GM21786 (cell line): ENCODE results near the gene RING1.

Source experiments
- ATAC-seq: cut with Tn5 transposase; IDR thresholded peaks from one replicate; pipeline ENCODE4 v1.9.1; 2021; ENCODE audit not compliant: unreplicated experiment

Gene RING1

DNA sequence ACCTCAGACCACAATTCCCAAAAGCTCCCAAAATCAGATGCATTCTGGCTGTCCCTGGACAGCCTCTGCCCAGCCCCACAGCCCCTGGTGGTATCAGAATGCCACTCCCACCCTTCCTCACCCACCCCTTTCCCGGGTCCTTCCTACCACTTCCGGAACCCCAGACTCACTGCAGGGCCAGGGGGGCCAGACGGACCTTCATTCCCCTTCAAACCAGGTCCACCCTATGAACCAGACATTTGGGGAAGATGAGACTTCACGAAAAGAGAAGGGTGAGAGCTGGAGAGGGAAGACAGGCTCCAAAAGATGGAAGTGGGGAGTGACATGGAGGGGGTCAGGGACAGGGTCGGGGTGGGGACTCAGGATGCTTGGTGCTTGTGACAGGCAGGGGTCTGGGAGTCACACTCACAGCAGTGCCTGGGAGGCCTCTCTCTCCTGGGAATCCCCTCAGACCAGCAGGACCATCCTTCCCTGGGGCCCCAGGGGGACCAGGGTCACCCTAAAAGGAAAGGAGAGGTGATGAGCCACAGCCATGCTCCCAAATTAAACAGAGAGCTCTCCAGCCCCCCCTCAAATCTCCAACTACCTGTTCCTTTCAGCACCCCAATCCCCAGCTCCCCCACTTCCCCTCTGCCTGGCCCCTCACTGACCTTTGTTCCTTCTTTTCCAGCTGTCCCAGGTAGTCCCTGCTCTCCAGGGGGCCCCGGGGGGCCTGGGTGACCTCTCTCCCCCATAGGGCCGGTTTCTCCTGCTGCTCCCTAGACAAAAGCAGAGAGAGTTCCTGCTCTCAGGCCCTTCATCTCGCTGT lies 36.2 kb upstream of the RING1 start:
- no peak for ATAC-seq

DNA sequence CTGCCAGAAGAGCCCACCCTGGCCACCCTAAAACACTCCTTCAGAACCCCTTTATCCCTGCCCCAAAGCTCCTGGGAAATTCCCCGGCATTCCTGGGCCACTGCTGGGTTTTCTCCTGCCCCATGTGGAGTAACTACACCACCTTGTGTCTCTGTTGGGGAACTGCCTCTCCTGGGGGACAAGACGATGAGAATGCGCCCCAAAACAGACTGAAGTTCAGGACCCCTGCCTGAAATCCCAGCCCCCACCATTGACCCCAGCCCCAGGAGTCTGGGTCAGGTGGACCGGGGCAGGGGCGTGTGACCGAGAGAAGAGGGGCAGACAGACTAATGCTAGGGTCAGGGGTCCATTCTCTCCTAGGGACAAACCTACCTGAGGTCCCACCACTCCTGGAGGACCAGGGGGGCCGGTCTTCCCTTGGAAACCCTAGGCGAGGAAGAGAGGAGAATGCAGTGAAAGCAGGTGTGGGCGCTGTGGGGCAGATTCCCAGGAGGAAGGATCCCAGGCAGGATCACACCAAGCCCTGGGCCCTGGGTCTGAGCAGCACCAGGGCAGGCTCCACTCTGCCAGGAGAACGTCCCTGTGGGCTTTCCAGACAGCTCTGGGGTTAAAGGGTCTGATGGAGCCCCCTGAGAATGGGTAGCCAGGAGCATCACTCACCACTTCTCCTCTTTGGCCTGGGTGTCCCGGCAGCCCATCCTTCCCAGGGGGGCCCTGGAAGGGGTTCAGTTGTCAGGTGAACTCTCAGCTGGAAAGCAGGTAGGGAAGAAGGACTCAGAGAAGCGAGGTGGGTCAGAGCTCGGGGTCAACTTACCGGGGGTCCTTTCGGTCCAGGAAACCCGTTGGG lies 35.4 kb upstream of the RING1 start:
- no peak for ATAC-seq

DNA sequence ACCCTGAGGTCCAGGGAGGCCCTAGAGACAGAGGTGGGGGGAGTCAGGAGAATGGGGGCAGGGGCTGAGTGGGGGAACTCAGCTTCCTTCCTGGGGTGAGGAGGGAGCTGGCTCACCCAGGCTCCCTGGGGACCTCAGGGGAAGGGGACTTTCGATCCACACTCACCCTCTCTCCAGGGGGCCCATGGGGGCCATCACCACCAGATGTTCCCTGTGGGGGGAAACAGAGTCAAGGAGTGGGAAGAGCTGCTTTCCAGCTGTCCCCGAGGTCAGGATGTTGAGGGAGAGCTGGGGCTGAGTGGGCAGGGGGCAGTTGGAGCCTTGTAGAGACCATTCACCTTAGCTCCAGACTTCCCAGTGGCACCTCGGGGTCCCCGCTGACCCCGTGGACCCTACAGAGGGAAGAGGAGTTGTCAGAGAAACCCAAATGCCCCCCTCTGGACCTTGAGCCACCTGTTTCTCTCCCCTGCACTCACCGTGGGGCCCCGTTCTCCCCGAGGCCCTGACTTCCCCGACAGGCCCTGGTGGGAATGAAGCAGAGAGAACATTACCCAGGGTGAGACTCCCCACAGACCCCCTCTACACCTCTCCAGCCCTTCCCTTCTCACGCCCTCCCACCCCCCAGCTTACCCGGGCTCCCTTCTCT lies 34.6 kb upstream of the RING1 start:
- no peak for ATAC-seq

DNA sequence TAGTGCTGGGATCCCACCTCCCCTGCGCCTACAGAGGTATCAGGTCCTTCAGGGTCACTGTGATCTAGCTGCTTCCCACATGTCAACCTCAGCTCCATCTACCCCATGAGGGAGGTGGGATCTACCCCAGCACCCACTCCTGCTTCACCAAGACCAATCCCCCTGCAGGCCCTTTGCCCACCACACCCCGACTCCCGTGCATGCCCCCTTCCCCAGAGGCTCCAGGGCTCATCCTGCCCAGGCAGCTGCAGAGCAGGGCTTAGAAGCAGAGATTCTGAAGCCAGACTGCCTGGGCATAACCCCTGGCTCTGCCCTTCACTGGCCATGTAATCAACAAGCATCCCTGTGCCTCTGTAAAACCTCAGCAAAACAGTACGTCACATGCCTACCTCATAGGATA lies 33.5 kb upstream of the RING1 start:
- no peak for ATAC-seq

DNA sequence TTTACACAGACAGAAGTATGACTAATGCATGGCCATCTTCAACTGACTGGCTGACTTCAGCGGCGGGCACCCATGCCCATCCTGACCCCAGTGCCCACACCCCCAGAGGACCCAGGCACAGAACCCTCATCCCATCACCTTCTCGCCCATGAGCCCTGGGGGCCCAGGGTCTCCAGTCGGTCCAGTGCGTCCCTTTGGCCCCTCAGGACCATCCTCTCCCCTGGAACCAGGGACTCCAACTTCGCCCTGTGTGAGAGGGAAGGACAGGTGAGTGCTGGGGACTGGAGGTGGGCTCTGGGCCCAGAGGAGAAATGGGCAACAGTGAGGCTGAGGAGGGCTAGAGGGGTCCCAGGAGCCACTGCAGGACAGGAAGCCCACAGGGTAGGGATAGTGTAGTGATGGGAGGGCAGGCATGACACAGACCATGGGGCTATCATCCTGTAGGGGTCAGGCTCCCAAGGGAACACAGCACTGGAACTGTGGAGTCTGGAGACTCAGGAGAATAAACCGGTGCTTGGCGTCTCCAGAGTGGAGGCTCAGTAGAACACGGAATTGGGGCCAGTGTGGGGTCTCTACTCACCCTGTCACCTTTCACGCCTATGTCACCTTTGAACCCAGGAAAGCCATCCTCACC lies 32.7 kb upstream of the RING1 start:
- ATAC-seq: no peak

DNA sequence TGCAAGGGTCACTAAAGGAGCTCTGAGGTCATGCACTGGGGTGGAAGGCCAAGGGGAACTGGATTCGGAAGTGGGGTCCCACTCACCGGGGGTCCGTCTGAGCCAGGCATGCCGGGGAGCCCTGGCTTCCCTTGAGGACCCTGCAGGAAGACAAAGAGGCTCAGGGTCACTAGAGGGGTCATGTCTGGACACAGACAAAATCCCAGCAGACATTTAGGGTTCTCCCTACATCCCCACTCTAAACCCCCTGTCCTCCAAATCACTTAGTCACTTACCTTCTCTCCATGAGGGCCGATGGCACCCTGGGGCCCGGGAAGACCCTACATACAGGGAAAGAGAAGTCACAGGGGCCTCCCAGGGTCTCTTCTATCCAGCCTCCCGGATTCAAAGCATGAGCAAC lies 31.4 kb upstream of the RING1 start:
- ATAC-seq: no peak

DNA sequence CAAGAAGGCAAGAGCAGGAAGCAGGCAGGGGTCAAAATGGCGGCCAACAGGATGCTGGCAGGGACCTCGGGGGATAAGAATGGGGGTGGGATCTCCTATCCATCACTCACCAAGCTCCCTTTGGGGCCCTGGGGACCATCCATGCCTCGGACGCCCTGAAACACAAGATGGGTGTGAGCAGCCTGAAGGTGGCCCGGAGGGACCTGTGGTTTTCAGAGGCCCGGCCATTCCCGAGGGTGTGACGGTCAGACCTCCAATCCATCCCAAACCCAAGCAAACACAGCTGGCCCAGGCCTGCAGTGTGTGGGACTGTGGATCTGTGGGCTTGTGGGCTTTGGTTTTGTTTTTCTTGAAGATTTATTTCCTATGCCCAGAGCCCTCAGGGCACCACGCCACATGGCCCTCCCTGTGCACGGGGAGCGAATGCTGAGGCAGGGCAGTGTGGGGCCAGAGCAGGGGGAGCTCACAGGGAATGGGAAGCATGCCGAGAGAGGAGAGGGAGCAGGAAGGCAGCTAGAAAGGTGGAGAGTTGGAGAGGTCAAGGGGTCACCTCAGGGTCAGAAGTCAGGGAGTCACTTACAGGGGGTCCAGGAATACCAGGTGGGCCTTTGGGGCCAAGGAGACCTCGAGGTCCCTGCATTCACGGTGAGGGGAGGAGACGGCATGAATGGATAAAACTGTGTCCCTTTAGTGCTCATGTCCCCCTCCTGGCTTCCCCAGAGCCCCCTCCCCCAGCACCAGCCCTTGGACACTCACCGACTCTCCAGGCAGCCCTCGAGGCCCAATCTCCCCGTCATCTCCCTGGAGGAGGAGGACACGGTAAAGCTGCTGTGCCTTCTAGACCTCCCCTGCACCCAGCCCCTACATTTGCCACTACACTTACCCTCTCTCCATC lies 30.5 kb upstream of the RING1 start:
- no peak for ATAC-seq

DNA sequence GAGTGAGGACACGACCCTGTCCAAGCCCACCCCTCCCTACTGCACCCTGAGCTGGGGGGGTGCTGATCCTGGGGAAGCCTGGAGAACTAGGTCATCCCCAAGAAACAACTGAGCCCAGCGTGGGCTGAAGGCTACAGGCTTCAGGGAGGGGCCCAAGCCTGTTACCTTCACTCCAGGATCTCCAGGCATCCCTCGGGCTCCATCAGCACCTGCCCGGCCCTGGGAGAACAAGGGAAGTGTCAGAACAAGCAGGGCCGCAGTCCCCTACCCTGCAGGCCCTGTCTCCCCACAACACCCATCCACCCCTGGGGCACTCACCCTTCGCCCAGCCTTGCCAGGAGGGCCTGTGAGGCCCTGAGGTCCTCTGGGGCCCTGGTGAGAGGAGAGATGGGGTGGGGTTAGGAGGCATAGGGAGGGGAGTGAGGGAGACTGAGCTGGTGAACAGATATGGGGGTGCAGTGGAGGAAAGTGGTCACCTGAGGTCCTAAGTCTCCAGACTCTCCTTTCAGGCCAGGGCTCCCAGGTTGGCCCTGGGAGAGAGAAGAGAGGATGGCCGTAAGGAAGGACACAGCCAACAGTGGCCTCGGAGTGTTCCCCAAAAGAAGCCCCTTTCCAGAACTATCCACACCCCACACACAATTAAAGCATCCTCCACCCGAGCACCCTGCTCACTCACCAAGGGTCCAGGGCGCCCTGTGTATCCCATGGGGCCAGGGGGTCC lies 29.4 kb upstream of the RING1 start:
- ATAC-seq: no peak

DNA sequence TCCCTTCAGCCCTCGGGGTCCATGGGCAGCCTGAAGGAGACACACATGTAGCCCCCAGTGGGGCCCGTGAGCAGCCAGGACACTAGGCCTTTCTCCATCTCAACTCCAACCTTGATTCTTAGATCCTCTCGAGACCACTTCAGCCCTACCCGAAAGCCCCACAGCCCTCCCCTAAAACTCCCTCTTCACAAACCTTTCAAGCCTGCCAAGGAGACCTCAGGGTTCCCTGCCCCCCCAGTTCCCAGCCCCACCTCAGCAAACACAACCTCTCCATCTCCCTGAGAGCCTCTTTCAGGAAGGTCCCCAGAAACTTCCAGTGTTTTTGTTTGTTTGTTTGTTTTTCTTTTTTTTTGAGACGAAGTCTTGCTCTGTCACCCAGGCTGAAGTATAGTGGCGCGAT lies 27.2 kb upstream of the RING1 start:
- no peak for ATAC-seq

DNA sequence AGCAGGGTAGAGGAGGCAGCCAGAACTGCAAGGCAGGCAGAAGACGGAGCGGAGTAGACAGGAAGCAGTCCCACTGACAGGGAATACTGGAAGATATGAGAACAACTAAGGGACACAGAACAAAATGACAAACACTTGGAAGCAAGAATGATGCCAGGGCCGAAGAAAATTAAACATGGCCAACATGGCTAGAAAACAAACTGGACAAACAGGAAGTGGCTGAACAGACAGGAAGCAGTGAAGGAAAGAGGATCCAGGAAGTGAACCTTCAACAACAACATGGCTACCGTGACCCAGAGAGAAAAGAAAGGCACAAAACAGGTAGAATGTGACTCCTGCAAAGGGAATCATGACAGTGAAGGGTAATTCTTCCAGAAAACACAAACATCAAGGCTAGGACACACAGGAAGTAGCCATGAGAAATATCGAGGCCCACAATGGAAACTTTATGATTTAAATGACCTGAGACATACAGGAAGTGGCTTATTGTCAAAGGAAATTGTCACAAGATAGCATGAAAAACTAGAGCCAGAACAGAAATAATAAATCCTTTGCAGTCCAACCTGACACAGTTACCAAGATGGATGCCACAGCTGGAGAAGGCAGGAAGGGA lies 25.1 kb upstream of the RING1 start:
- no peak for ATAC-seq

DNA sequence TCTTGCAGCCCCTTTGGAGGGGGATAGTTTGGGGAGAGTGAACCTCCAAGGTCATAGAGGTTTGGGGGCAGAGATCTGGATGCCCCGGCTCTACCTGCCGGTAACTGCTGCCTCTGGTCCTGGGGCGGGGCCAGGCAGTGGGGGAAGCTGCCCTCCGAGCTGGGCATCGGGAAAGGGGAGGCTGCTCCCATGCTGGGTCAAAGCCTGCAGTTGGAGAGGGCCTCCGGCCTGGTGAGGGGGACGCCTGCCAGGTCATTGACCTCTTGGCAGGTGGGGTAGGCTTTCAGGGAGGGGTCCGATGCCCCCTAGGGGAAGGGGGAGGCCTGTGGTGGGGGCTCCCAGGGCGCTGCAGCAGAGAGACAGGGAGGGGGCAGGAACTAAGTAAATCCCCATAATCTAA lies 23.1 kb upstream of the RING1 start:
- no peak for ATAC-seq

DNA sequence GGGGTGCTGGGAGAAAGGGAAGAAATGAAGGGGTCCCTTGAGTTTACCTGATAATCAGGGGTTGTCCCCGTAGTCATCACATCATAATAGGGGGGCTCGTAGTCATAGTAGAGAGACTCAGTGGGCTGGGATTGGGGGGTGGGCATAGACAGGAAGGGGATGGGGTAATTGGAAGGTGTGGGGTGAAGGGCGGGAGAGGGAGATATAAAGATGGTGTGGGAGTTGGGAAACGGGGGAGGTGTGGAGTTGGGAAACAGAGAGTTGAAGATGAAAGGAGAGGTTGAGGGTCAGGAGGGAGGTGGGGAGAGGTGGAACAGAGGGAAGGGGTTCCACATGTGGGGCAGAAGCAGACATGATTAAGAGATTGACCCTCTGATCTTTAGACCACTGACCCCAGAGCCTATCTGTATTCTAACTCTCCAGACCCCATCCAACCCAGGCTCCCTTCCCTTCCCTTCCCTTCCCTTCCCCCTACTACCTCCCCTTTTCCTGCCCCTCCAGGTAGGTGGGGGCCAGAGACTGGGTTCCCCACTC lies 22.6 kb upstream of the RING1 start:
- no peak for ATAC-seq

DNA sequence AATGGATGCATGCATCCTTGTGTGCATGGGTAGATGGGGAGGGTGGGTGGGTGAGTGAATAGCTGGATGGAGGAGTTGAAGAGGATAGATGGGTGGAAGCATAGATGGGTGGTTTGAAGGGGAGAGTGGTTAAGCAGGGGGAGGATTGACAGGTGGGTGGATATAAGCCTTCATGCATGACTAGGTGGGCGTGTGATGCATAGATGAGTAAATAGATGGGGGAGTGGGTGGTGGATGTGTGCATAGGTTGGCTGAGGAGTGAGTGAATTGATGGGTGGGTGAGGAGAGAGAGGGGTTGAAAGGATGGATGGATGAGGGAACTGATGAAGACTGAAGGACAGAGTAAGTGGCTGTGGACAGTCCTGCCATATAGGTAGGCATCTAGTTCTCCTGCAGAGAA lies 20.5 kb upstream of the RING1 start:
- ATAC-seq: no peak

DNA sequence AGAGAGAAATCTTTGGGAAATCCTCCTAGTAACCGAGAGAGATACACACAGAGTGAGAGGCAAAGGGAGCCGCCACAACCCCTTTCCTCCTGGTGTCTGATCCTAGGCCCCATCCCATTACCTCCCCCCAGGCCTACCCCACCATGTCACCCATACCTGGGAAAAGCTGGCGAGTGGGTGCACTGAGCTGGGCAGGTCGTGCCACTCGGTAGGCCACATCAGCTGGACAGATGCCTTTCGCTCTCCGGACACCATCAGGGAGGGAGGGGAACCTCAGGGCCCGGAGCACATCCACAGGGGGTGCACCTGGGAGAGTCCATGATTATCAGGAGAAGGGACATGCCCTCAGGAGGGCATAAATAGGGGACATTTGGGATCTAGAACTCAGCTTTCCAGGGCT lies 19.1 kb upstream of the RING1 start:
- ATAC-seq: no peak

DNA sequence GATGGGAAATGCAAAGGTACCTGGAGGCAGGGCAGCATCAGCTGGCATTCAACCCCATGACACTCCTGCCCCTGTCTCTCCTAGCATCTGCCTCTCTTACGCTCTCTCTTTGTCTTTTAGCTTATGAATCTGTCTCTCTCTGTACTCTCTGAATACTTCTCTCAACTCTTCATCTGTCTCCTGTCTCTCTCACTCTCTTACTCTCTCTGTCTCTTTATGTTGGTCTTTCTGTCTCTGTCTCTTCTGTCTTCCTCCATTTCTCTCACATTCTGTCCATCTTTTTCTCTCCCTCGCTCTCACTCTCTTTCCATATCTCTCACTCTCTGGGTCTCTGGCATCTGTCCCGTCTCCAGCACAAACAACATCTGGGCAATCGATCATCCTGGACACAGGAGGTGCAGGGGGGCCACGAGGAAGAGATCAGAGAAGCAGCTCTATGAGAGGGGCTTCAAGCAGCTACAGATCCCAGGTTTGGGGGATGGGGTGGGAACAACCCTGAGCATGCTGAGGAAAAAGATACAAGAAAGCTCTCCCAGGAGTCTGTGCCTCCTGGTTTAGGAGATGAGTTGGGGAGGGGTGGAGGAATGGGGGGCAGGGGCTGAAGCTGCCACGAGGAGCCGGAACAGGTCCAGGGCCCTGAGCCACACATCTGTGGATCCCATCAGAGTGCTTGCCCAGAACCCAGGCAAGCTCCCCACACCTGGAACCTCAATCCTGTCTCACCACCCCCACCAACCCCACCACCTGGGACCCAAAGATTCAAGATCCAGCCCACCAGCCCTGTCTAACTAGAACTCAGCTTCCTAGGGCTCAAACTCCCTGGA lies 18.5 kb upstream of the RING1 start:
- ATAC-seq: no peak

DNA sequence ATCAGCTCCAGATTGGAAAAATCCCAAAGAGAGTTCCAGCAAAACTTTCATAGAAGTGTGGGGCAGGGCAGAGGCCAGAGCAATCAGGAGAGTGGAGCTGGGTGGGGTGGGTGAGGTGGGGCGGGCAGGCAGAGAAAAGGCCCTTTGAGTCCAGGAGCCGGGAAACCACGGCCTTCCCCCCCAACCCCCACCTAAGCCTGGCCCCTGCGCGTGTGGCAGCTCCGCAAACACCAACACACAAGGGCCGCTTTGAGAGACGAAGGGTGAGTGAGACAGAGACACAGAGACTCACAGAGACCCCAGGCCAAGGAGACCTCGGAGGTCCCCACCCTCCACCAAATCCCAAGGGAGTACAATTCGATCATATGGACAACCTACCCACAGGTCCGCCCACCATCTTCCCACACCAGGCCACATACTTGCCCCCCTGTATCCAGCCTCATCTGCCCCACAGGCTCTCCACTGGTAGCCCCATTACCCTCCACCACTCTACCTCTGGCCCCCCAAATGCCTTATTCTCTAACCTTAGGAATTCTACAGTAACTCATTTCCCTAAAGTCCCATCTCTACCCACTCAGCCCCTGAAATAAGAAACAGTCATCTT lies 17.7 kb upstream of the RING1 start:
- no peak for ATAC-seq

DNA sequence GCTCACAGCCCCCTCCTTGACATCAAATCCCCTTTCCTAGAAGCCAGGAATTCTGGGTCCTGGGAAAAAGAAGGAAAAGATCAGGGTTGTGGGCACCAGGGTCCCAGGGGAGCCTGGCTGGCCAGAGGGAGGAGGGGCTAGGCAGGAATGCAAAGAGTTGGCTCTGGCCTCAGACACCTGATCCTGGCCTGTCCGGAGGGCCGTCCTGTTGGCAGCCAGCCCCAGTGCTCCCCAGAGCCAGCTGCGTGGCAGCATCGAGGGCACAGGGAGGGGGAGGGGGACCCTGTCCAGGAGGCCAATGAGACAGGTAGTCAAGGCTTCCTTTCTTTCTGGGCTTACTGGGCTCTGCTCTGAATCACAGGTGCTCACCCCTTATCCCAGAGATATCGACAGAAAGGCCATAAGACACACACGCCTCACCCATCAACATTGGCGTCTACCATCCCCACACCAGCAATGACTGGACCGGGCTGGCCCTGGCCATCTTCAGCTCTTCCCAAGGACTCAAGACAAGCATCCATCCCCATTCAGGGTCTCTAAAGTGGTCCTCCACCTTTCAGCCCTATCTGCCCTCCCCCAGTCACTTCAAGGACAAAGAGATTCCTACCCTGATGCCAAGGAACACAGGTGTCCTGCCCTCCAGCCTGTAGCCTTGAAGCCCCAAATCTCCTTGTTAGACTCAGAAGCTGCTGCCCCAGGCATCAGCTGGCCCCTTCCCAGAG lies 16.8 kb upstream of the RING1 start:
- ATAC-seq: no peak
